ENCODE data around the gene WAS. TPM values are rescaled to one million over a fixed set of nuclear protein-coding genes. Genes with fewer than 3 reads are reported as not detected.
A peak's percentile ranks its signal among the peaks of the same experiment; 100 is the strongest.

The WAS gene
- total RNA-seq (1 to 10 TPM in 3 of 6 donors, under 1 TPM in 3; 0.39 to 7.5 (median 1.9) TPM), polyA plus RNA-seq (1 to 10 TPM in 1 of 2 donors, under 1 TPM in 1; 0.92 to 1.1 TPM)

- H3K9me3 ChIP-seq, result no peaks in the 10 kb centered on the region
- no peak for FAIRE-seq
- no peaks in the 10 kb centered on the region for H3K27me3 ChIP-seq
- no peaks in the 10 kb centered on the region for H3K4me1 ChIP-seq
- H3K27ac ChIP-seq, result peak within 1 kb of the TSS in 2 of 4 donors; percentile 33 to 44
- intact Hi-C loops (cut with DNase I), result no loop called here
- TF ChIP-seq CTCF (IDR thresholded peaks at IDR 0.05), result no peak
- ATAC-seq, result peak in 2 of 4 donors; percentile 67 to 70
- 63 to 69% methylated on average over 13 of the region's 13 CpGs for WGBS, 2 donors
- H3K4me3 ChIP-seq, result peak within 1 kb of the TSS in 1 of 4 donors; percentile 20
- peak in 1 of 6 donors; percentile 23 for DNase-seq
- H3K36me3 ChIP-seq, result no peaks in the 10 kb centered on the region
These were observed at the start of gene WAS for GRCh38 chrX:48683411-48683982. Gene WAS (plus strand): TSS chrX:48683799. CDS start chrX:48683854, 55 bp downstream.

DNA sequence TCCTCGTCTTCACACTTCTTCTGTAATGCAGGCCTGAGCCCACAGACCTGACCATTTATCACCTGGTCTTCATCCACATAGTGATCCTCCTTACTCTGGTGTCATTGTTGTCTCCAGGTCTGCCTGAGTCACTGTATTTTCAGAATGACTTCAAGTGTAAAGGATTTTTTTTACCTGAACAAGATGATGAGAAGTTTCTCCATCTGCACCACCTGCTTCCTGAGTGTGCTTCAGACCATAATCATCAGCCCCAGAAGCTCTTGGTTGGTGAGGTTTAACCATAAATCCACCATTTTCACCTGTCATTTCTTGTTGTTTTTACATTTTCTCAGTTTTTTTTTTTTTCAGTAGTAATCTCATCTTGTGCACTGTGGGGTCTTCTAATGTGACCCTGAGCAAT, 47.3 kb upstream of the WAS start:
- Histone ChIP-seq H3K27ac (no peak overlapping the region), H3K9me3 (no peaks in the 10 kb centered on the region), H3K4me3 (no peak overlapping the region), H3K4me1 (no peaks in the 10 kb centered on the region), H3K27me3 (no peaks in the 10 kb centered on the region), H3K36me3 (no peaks in the 10 kb centered on the region)
- intact Hi-C loops (cut with DNase I), result no loop called here
- TF ChIP-seq CTCF (IDR thresholded peaks at IDR 0.05), result no peak
- FAIRE-seq, result no peak
- ATAC-seq, result no peak
- no peak for DNase-seq
- WGBS, 2 donors, result 48 to 66% methylated on average over 1 of the region's 1 CpG

DNA sequence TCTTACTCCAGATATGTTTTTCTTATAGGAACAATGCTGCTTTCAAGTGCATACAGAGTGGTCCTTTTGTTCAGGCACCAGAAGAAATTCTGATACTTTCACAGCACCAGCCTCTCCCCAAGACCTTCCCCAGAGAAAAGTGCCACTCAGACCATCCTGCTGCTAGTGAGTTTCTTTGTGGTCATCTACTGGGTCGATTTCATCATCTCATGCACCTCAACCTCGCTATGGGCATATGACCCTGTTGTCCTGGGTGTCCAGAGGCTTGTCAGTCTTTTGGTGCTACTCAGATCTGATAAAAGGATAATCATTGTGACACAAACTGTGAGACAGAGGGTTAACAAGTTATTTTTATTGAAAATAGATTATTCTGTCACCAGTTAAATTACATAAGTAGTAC, 46.8 kb upstream of the WAS start:
- 38 to 45% methylated on average over 2 of the region's 2 CpGs for WGBS, 2 donors

DNA sequence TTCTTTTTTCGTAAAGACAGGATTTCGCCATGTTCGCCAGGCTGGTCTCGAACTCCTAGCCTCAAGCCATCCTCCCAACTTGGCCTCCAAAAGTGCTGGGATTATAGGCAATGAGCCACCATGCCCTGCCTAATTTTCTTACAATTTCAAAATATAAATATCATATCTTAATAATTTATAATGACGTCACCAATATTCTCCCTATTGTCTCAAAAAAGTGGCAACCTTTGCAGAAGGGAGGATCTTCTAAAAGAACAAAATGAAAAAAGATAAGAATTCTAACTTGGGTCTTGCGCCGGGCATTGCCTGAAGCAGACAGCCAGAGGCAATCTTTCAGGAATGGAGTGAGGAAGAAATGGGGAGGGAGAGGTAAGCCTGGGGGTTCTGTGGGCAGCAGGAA, 37.9 kb upstream of the WAS start:
- no peaks in the 10 kb centered on the region for H3K9me3 ChIP-seq
- WGBS, 2 donors, result 73 to 78% methylated on average over 7 of the region's 7 CpGs
- H3K36me3 ChIP-seq, result no peaks in the 10 kb centered on the region
- no peak overlapping the region for H3K4me3 ChIP-seq
- H3K27me3 ChIP-seq, result no peaks in the 10 kb centered on the region
- no peak for TF ChIP-seq CTCF (IDR thresholded peaks at IDR 0.05)
- DNase-seq (no peak), ATAC-seq (no peak), FAIRE-seq (no peak)
- H3K4me1 ChIP-seq, result no peaks in the 10 kb centered on the region
- intact Hi-C loops (cut with DNase I), result no loop called here
- no peak overlapping the region for H3K27ac ChIP-seq

More for the DNA sequence above, 46.8 kb upstream of the WAS start:
- DNase-seq (no peak), ATAC-seq (no peak), FAIRE-seq (no peak)
- Histone ChIP-seq H3K36me3 (no peaks in the 10 kb centered on the region), H3K4me1 (no peaks in the 10 kb centered on the region), H3K27me3 (no peaks in the 10 kb centered on the region), H3K4me3 (no peak overlapping the region), H3K27ac (no peak overlapping the region), H3K9me3 (no peaks in the 10 kb centered on the region)
- intact Hi-C loops (cut with DNase I), result no loop called here
- no peak for TF ChIP-seq CTCF (IDR thresholded peaks at IDR 0.05)

GRCh38 chrX:48648336-48648751, 35.3 kb upstream of the WAS start:
- no peaks in the 10 kb centered on the region for H3K4me1 ChIP-seq
- ATAC-seq (peak in 3 of 4 donors; percentile 63 to 73 (median 64)), FAIRE-seq (peak; percentile 89), DNase-seq (peak in 2 of 6 donors; percentile 4 to 13)
- H3K27ac ChIP-seq, result no peak overlapping the region
- no peaks in the 10 kb centered on the region for H3K36me3 ChIP-seq
- WGBS, 2 donors, result 25 to 39% methylated on average over 6 of the region's 6 CpGs
- H3K27me3 ChIP-seq, result peaks cover 0 to 3% (median 0%) of the 10 kb centered on the region in 4 donors
- TF ChIP-seq CTCF (IDR thresholded peaks at IDR 0.05), result no peak
- no peaks in the 10 kb centered on the region for H3K9me3 ChIP-seq
- intact Hi-C loops (cut with DNase I), result no loop called here
- H3K4me3 ChIP-seq, result no peak overlapping the region
